Tibial artery (tissue), 4 donors: ENCODE data around the gene KRTAP5-9.

Experiments used
- DNase-seq, 2 donors: peaks; one replicate each; pipeline ENCODE4 v3.0.0-alpha.2; 2019
- H3K27ac ChIP-seq, 2 donors: fragments of 200-600 bp; sonication (generic) in 1 of 2; 1 replicate in 1 of 2; 2 replicates in 1 of 2; pipeline ENCODE4 v1.5.1; 2018 to 2019; ENCODE audit warnings: mild to moderate bottlenecking in 1 of 2
- H3K27me3 ChIP-seq, 2 donors: fragments of 200-600 bp; sonication (generic) in 1 of 2; one replicate each; pipeline versions ENCODE4 v1.5.1 to v1.6.0; 2016 to 2019
- H3K36me3 ChIP-seq, 3 donors: fragments of 200-600 bp; sonication (generic) in 2 of 3; one replicate each; pipeline ENCODE4 v1.5.1; 2016 to 2019; ENCODE audit warnings: mild to moderate bottlenecking in 2 of 3
- H3K4me1 ChIP-seq, 4 donors: fragments of 200-600 bp; sonication (generic) in 2 of 4; 1 replicate in 3 of 4; 2 replicates in 1 of 4; pipeline ENCODE4 v1.5.1; 2016 to 2019
- H3K4me3 ChIP-seq, 2 donors: fragments of 200-600 bp; sonication (generic) in 1 of 2; 1 replicate in 1 of 2; 2 replicates in 1 of 2; pipeline ENCODE4 v1.5.1; 2018 to 2019; ENCODE audit warnings: mild to moderate bottlenecking in 2 of 2
- H3K9me3 ChIP-seq, 3 donors: fragments of 200-600 bp; sonication (generic) in 1 of 3; one replicate each; pipeline ENCODE4 v1.5.1; 2016 to 2019
- intact Hi-C: fragments of 100-400 bp; cut with DNase I; formaldehyde crosslinking; loops from one replicate; pipeline ENCODE4 v1.15.0; 2023; ENCODE audit warnings: low total_unique reads
- TF ChIP-seq, protein P1 (sequence below), 2 experiments: fragments of 200-600 bp in 1 of 2; fragments of 450-650 bp in 1 of 2; IDR thresholded peaks; one replicate each; pipeline ENCODE4 v1.5.1; 2017 to 2019; ENCODE audit warnings: antibody characterized with exemption in 2 of 2, mild to moderate bottlenecking in 1 of 2, moderate library complexity in 1 of 2

The KRTAP5-9 gene

DNA sequence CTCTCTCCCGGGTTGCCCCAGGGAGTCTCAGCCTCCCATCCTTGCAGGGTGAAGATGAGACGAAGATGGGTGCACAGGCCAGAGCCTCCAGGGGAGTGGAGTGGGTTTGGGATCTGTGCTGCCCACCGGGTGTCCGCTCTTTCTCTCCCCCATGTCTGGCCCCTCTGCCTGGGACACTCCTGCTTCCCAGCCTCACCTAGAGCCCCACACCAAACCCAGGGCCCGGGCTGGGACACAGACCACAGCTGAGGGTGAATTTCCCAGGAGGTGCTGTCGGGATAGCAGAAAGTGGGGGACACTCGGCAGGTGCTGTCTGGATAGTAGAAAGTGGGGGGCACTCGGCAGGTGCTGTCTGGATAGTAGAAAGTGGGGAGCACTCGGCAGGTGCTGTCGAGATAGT lies 46.2 kb upstream of the KRTAP5-9 start:
- Histone ChIP-seq H3K9me3 (peaks cover 0 to 15% (median 9%) of the 10 kb centered on the region in 3 donors), H3K36me3 (peaks cover 78 to 94% (median 92%) of the 10 kb centered on the region in 3 donors), H3K4me3 (no peak overlapping the region), H3K27ac (no peak overlapping the region), H3K4me1 (no peaks in the 10 kb centered on the region), H3K27me3 (no peaks in the 10 kb centered on the region)
- DNase-seq: no peak
- intact Hi-C loops: no loop called here
- TF ChIP-seq, protein P1, sequence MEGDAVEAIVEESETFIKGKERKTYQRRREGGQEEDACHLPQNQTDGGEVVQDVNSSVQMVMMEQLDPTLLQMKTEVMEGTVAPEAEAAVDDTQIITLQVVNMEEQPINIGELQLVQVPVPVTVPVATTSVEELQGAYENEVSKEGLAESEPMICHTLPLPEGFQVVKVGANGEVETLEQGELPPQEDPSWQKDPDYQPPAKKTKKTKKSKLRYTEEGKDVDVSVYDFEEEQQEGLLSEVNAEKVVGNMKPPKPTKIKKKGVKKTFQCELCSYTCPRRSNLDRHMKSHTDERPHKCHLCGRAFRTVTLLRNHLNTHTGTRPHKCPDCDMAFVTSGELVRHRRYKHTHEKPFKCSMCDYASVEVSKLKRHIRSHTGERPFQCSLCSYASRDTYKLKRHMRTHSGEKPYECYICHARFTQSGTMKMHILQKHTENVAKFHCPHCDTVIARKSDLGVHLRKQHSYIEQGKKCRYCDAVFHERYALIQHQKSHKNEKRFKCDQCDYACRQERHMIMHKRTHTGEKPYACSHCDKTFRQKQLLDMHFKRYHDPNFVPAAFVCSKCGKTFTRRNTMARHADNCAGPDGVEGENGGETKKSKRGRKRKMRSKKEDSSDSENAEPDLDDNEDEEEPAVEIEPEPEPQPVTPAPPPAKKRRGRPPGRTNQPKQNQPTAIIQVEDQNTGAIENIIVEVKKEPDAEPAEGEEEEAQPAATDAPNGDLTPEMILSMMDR (IDR thresholded peaks at IDR 0.05): no peak

DNA sequence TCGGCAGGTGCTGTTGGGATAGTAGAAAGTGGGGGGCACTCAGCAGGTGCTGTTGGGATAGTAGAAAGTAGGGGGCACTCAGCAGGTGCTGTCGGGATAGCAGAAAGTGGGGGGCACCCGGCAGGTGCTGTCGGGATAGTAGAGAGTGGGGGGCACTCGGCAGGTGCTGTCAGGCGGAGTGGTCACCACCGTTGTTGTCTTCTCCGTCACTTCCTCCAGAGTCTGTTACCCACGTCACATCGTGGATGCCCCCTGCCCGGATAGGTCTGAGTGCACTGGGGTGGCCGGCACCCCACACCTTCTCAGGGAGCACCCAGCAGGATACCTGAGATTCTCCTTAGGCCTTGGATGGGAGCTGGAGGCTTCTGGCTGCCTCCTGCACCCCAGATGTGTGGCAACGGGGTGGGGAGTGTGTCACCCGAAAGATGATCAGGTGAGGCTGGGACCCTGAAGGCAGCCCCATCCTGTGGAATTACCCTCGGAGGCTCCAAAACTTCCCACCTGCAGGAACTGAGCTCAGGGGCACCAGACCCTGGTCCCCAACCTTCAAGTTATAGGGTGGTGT lies 45.3 kb upstream of the KRTAP5-9 start:
- no peaks in the 10 kb centered on the region for H3K27me3 ChIP-seq
- intact Hi-C loops: no loop called here
- no peak overlapping the region for H3K27ac ChIP-seq
- DNase-seq: no peak
- no peak overlapping the region for H3K4me3 ChIP-seq
- TF ChIP-seq, protein P1 (IDR thresholded peaks at IDR 0.05): no peak
- H3K9me3 ChIP-seq: peaks cover 0 to 25% (median 9%) of the 10 kb centered on the region in 3 donors
- no peaks in the 10 kb centered on the region for H3K4me1 ChIP-seq
- peaks cover 73 to 87% (median 83%) of the 10 kb centered on the region in 3 donors for H3K36me3 ChIP-seq

DNA sequence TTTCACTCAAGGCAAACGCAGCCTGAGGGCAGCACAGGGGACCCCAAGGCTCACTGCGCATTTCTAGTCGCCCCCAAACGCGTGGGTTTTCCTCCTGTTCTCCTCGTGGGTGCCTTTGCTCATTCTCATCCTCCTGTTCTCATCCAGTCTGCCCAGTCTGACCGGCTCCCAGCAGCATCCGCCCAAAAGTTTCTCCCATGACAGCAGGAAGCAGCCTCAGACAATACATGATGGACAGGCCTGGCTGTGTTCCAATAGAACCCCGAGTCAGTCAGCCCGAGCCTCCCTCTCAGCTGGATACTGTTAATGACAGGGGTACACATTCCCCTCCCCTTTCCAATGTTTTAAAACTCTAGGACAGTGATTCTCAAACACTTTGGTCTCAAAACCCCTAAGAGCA lies 43.7 kb upstream of the KRTAP5-9 start:
- H3K9me3 ChIP-seq: peaks cover 0 to 40% (median 15%) of the 10 kb centered on the region in 3 donors
- H3K27me3 ChIP-seq: no peaks in the 10 kb centered on the region
- no peaks in the 10 kb centered on the region for H3K4me1 ChIP-seq
- TF ChIP-seq, protein P1 (IDR thresholded peaks at IDR 0.05): no peak
- no peak for DNase-seq
- intact Hi-C loops: no loop called here
- H3K4me3 ChIP-seq: no peak overlapping the region
- H3K36me3 ChIP-seq: peaks cover 58 to 71% (median 67%) of the 10 kb centered on the region in 3 donors
- no peak overlapping the region for H3K27ac ChIP-seq

DNA sequence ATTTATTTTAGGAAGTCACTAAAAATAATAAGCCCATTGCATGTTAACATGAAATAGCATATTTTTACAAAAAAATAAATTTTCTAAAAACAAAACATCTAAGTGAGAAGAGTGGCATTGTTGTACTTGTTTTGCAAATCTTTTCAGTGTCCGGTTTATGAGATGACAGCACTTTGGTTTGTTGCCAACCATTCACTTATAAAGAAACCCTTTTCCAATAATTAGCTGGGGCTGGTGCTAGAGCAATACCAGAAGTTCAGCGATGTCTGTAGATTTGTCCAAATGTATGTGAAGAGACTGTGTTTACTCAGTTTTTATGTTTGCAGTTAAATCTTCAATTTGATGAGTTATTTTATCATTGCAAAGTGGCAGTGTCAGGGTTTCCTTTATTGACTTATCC lies 43.2 kb upstream of the KRTAP5-9 start:
- intact Hi-C loops: no loop called here
- Histone ChIP-seq H3K9me3 (peaks cover under 1 to 45% (median 18%) of the 10 kb centered on the region in 3 donors), H3K27ac (no peak overlapping the region), H3K27me3 (no peaks in the 10 kb centered on the region), H3K36me3 (peaks cover 54 to 66% (median 62%) of the 10 kb centered on the region in 3 donors), H3K4me3 (no peak overlapping the region), H3K4me1 (no peaks in the 10 kb centered on the region)
- DNase-seq: no peak
- TF ChIP-seq, protein P1 (IDR thresholded peaks at IDR 0.05): no peak

DNA sequence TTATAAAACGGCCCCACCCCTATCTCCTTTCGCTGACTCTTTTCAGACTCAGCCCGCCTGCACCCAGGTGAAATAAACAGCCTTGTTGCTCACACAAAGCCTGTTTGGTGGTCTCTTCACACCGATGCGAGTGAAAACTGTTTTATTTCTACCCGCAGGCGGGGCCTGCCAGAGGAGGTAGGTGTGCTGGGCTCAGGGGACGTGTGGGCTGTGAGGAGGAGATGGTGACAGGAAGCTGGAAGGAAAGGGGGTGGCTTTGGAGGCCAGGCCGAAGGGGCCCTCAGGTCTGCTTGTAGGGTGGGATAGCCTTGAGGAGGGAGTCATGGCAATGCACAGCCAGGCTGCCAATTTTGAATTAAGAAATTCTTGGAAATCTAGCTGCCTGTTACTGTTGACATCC lies 42.4 kb upstream of the KRTAP5-9 start:
- H3K36me3 ChIP-seq: peaks cover 47 to 58% (median 55%) of the 10 kb centered on the region in 3 donors
- TF ChIP-seq, protein P1 (IDR thresholded peaks at IDR 0.05): no peak
- no peak overlapping the region for H3K27ac ChIP-seq
- H3K27me3 ChIP-seq: no peaks in the 10 kb centered on the region
- no peak overlapping the region for H3K4me3 ChIP-seq
- peaks cover 3 to 50% (median 18%) of the 10 kb centered on the region in 3 donors for H3K9me3 ChIP-seq
- no peaks in the 10 kb centered on the region for H3K4me1 ChIP-seq
- intact Hi-C loops: no loop called here
- no peak for DNase-seq
